K562 (cell line): ENCODE results near the gene PON2.

ENCODE experiments used
- NCOA4 ChIP-seq: fragments of 450-650 bp; IDR thresholded peaks from 2 replicates; pipeline ENCODE4 v1.6.1; 2018; ENCODE audit warnings: mild to moderate bottlenecking; ENCODE audit not compliant: partially characterized antibody
- SIX5 ChIP-seq, 2 experiments: IDR thresholded peaks; 2 replicates each; pipeline ENCODE4 v1.6.1; 2011; ENCODE audit warnings: low read length in 2 of 2, borderline replicate concordance in 1 of 2, low read depth in 1 of 2, mild to moderate bottlenecking in 1 of 2, moderate library complexity in 1 of 2; ENCODE audit not compliant: insufficient read depth in 1 of 2
- ZNF274 ChIP-seq: IDR thresholded peaks from 2 replicates; pipeline ENCODE4 v1.6.1; 2011; ENCODE audit warnings: low read depth, mild to moderate bottlenecking, low read length, moderate library complexity, borderline replicate concordance
- ZNF41 ChIP-seq: fragments of 250-450 bp; sonication (Bioruptor Pico); conservative IDR thresholded peaks from 2 replicates; pipeline ENCODE4 v1.4.0; 2020; ENCODE audit warnings: mild to moderate bottlenecking
- TF ChIP-seq, protein P1 (sequence below): fragments of 250-450 bp; sonication (Bioruptor Pico); IDR thresholded peaks from 2 replicates; pipeline ENCODE4 v1.8.0; 2022; ENCODE audit warnings: moderate library complexity, mild to moderate bottlenecking, inconsistent platforms
- TF ChIP-seq, protein P2 (sequence below): sonication (generic); formaldehyde crosslinking; IDR thresholded peaks from 2 replicates; pipeline ENCODE4 v1.9.0; 2022; ENCODE audit warnings: mild to moderate bottlenecking, missing genetic modification reagents

DNA sequence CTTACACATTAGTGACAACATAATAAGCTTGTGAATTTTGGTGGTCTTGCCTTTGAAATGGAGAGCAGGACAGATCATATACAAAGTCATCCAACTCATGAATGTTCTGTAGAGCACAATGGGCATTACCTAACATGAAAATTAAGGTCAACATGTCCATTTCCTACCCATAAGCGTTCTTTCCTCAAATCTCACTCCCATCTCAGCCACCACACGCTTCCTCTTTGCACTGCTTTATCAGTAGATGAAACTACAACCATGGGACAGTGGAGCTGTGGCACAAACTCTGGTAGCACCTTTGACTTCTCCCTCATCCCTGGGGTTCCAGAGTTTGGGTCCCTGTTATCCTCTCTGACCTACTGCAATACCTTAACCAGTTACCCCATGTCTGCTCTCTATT is 2.2 kb downstream of the PON2 start:
- TF ChIP-seq NCOA4 (no peak), ZNF274 (no peak), SIX5 (IDR thresholded peaks at IDR 0.05; ENCODE audit: borderline replicate concordance in 1 of 2, insufficient read depth in 1 of 2, low read depth in 1 of 2, low read length in 2 of 2) (no peak), ZNF41 (CRISPR knock-in tag) (no peak)
- TF ChIP-seq, protein P1, sequence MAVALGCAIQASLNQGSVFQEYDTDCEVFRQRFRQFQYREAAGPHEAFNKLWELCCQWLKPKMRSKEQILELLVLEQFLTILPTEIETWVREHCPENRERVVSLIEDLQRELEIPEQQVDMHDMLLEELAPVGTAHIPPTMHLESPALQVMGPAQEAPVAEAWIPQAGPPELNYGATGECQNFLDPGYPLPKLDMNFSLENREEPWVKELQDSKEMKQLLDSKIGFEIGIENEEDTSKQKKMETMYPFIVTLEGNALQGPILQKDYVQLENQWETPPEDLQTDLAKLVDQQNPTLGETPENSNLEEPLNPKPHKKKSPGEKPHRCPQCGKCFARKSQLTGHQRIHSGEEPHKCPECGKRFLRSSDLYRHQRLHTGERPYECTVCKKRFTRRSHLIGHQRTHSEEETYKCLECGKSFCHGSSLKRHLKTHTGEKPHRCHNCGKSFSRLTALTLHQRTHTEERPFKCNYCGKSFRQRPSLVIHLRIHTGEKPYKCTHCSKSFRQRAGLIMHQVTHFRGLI = no peak
- TF ChIP-seq, protein P2, sequence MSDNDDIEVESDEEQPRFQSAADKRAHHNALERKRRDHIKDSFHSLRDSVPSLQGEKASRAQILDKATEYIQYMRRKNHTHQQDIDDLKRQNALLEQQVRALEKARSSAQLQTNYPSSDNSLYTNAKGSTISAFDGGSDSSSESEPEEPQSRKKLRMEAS (CRISPR knock-in tag) = no peak
